ENCODE data around the gene CEP70. TPM values are rescaled to one million over a fixed set of nuclear protein-coding genes. Genes with fewer than 3 reads are reported as not detected.
"Not testable (repeated sequence)": the region's sequence is repeated elsewhere in the genome, so short reads cannot be mapped to it uniquely, and the experiment has no call there.

Gene CEP70
- polyA plus RNA-seq, 6 donors from 2014 or later, result 2.3 to 4.9 (median 2.8) TPM

- no peak for DNase-seq
- ATAC-seq (ENCODE audit: low read depth in 2 of 2), result no peak
- Mint-ChIP-seq H3K27me3 (no peaks in the 10 kb centered on the region), H3K27ac (no peak overlapping the region), H3K36me3 (peaks cover 14 to 32% of the 10 kb centered on the region in 2 donors), H3K4me1 (peaks cover under 1 to 8% (median 5%) of the 10 kb centered on the region in 3 donors), H3K4me3 (no peak overlapping the region), H3K9me3 (peaks cover 0 to 13% (median 8%) of the 10 kb centered on the region in 7 donors)
These were observed 20.9 kb downstream of the CEP70 start for GRCh38 chr3:138573138-138573537.

DNA sequence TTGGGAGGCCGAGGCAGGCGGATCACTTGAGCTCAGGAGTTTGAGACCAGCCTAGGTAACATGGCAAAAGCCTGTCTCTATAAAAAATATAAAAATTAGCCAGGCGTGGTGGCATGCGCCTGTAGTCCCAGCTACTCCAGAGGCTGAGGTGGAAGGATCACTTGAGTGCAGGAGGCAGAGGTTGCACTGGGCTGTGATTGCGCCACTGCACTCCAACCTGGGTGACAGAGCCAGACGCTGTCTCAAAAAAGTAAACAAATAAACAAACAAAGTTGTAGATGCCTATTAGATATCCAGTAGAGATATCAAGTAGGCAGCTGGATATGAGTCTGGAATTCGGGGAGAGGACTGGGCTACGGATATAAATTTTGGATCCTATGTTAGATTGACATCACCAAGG, 24.4 kb downstream of the CEP70 start:
- not testable (repeated sequence) for H3K27ac Mint-ChIP-seq; H3K27me3 Mint-ChIP-seq; H3K4me1 Mint-ChIP-seq; H3K4me3 Mint-ChIP-seq; DNase-seq; ATAC-seq (ENCODE audit: low read depth in 2 of 2)
- H3K36me3 Mint-ChIP-seq, result peaks cover 14 to 15% of the 10 kb centered on the region in 2 donors
- peaks cover 0 to 19% (median 3%) of the 10 kb centered on the region in 7 donors for H3K9me3 Mint-ChIP-seq

DNA sequence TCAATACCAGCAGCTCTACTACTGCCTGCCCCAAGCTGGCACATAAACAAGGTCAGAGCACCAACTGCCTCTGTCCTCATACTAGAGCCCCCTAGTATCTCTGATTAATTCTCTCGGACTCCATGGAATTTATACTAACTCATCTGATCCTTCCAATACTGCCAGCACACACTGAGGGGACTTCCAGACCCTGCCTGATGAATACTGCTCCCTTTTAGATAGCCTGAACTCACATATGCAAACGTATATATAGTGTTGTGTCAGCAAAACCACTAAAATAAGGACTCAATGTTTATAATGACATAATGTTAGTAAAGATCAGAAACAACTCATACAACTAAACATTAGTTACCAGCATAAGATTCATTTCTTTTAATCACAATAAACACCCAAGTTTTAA, 25.0 kb downstream of the CEP70 start:
- Mint-ChIP-seq H3K4me3 (no peak overlapping the region), H3K36me3 (peaks cover 14% of the 10 kb centered on the region in 2 donors), H3K9me3 (peaks cover 0 to 18% (median 3%) of the 10 kb centered on the region in 7 donors), H3K27ac (no peak overlapping the region), H3K27me3 (no peaks in the 10 kb centered on the region), H3K4me1 (peaks cover 0 to 5% (median 0%) of the 10 kb centered on the region in 3 donors)
- ATAC-seq (ENCODE audit: low read depth in 2 of 2) (no peak), DNase-seq (no peak)

DNA sequence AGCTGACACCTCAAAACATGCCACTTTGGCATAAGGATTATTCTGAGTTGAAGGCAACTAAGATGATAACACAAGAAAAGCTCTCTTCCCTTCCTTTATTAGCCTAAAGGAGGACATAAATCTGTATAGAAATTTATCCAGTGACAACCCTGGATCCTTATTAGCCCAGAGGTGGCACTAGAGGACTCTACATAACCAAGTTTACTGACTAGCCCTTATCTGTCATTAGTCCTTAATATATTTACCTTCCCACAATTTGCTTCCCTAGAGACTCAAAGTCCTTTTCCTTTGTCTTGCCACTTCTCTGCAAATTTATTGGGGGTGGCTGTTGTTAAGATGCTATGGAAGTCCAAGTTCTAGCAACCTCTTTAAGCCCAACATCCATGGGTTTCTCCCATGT, 26.7 kb downstream of the CEP70 start:
- peaks cover 0 to 3% of the 10 kb centered on the region in 2 donors for H3K36me3 Mint-ChIP-seq
- H3K4me1 Mint-ChIP-seq, result peaks cover 0 to 10% (median 0%) of the 10 kb centered on the region in 3 donors
- ATAC-seq (ENCODE audit: low read depth in 2 of 2), result no peak
- no peak for DNase-seq
- H3K9me3 Mint-ChIP-seq, result peaks cover 0 to 6% (median 0%) of the 10 kb centered on the region in 7 donors
- H3K27me3 Mint-ChIP-seq, result no peaks in the 10 kb centered on the region
- no peak overlapping the region for H3K4me3 Mint-ChIP-seq
- no peak overlapping the region for H3K27ac Mint-ChIP-seq

DNA sequence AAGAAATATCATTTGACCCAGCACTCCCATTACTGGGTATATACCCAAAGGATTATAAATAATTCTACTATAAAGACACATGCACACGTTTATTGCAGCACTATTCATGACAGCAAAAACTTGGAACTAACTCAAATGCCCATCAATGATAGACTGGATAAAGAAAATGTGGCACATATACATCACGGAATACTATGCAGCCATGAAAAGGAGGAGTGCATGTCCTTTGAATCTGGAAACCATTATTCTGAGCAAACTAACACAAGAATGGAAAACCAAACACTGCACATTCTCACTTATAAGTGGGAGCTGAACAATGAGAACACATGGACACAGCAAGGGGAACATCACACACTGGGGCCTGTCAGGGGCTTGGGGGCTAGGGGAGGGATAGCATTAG, 27.8 kb downstream of the CEP70 start:
- not testable (repeated sequence) for H3K9me3 Mint-ChIP-seq; H3K4me3 Mint-ChIP-seq; ATAC-seq (ENCODE audit: low read depth in 2 of 2); H3K4me1 Mint-ChIP-seq; H3K36me3 Mint-ChIP-seq; H3K27me3 Mint-ChIP-seq; DNase-seq
- peak overlapping the region in 1 of 6 donors; percentile 13 for H3K27ac Mint-ChIP-seq

- not testable (repeated sequence) for H3K27me3 Mint-ChIP-seq; DNase-seq; H3K4me1 Mint-ChIP-seq; H3K27ac Mint-ChIP-seq; ATAC-seq (ENCODE audit: low read depth in 2 of 2); H3K4me3 Mint-ChIP-seq
- H3K36me3 Mint-ChIP-seq, result peaks cover 15 to 23% of the 10 kb centered on the region in 2 donors
- H3K9me3 Mint-ChIP-seq, result peaks cover 5 to 19% (median 10%) of the 10 kb centered on the region in 7 donors
These were observed 31.2 kb downstream of the CEP70 start for GRCh38 chr3:138562902-138563301.

- Mint-ChIP-seq H3K9me3 (peaks cover 5 to 43% (median 20%) of the 10 kb centered on the region in 7 donors), H3K27ac (no peak overlapping the region), H3K4me1 (peaks cover 0 to 10% (median 0%) of the 10 kb centered on the region in 3 donors), H3K36me3 (peaks cover 15 to 23% of the 10 kb centered on the region in 2 donors), H3K4me3 (no peak overlapping the region), H3K27me3 (no peaks in the 10 kb centered on the region)
- DNase-seq, result no peak
- ATAC-seq (ENCODE audit: low read depth in 2 of 2), result no peak
These were observed 33.6 kb downstream of the CEP70 start for GRCh38 chr3:138560501-138560900.

DNA sequence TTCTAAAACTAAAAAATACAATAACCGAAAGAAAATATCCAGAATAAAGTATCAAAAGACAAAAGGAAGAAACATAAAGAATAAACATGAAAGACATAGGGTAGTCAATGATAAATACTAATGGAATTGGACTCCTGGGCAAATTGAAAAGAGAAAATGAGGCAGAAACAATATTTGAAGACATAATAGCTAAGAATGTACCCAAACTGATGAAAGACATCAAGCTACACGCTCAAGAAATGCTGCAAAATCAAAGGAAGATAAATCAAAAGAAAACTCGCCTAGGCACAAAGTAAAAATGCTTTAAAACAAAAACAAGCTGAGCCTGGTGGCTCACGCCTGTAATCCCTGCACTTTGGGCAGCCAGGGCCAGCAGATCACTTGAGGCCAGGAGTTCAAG, 34.9 kb downstream of the CEP70 start:
- H3K9me3 Mint-ChIP-seq, result peaks cover 5 to 54% (median 27%) of the 10 kb centered on the region in 7 donors
- DNase-seq (no peak), ATAC-seq (ENCODE audit: low read depth in 2 of 2) (no peak)
- H3K4me1 Mint-ChIP-seq, result peaks cover 0 to 4% (median 0%) of the 10 kb centered on the region in 3 donors
- no peaks in the 10 kb centered on the region for H3K27me3 Mint-ChIP-seq
- peaks cover 15 to 23% of the 10 kb centered on the region in 2 donors for H3K36me3 Mint-ChIP-seq
- H3K27ac Mint-ChIP-seq, result no peak overlapping the region
- H3K4me3 Mint-ChIP-seq, result no peak overlapping the region

GRCh38 chr3:138554775-138555174, 39.3 kb downstream of the CEP70 start:
- Mint-ChIP-seq H3K9me3 (peaks cover 10 to 79% (median 48%) of the 10 kb centered on the region in 7 donors), H3K36me3 (peaks cover 28 to 29% of the 10 kb centered on the region in 2 donors)
- ATAC-seq (ENCODE audit: low read depth in 2 of 2); H3K27ac Mint-ChIP-seq; H3K4me1 Mint-ChIP-seq; DNase-seq; H3K4me3 Mint-ChIP-seq; H3K27me3 Mint-ChIP-seq: not testable (repeated sequence)

GRCh38 chr3:138550958-138551357, 43.1 kb downstream of the CEP70 start:
- not testable (repeated sequence) for H3K27ac Mint-ChIP-seq, H3K4me3 Mint-ChIP-seq

GRCh38 chr3:138549179-138549977, 44.7 kb downstream of the CEP70 start:
- H3K4me1 Mint-ChIP-seq, result peaks cover 5 to 8% (median 5%) of the 10 kb centered on the region in 3 donors
- H3K27ac Mint-ChIP-seq, result no peak overlapping the region
- ATAC-seq (ENCODE audit: low read depth in 2 of 2), result no peak
- H3K27me3 Mint-ChIP-seq, result no peaks in the 10 kb centered on the region
- H3K36me3 Mint-ChIP-seq, result peaks cover 49 to 56% of the 10 kb centered on the region in 2 donors
- H3K9me3 Mint-ChIP-seq, result peaks cover 24 to 68% (median 59%) of the 10 kb centered on the region in 7 donors
- no peak for DNase-seq
- no peak overlapping the region for H3K4me3 Mint-ChIP-seq

More at GRCh38 chr3:138550958-138551357, 43.1 kb downstream of the CEP70 start:
- DNase-seq; H3K4me1 Mint-ChIP-seq; H3K27me3 Mint-ChIP-seq; ATAC-seq (ENCODE audit: low read depth in 2 of 2): not testable (repeated sequence)
- Mint-ChIP-seq H3K9me3 (peaks cover 17 to 69% (median 55%) of the 10 kb centered on the region in 7 donors), H3K36me3 (peaks cover 42 to 45% of the 10 kb centered on the region in 2 donors)

- peaks cover under 1 to 2% (median 2%) of the 10 kb centered on the region in 3 donors for H3K4me1 Mint-ChIP-seq
These were observed 46.6 kb downstream of the CEP70 start for GRCh38 chr3:138547342-138547975.

DNA sequence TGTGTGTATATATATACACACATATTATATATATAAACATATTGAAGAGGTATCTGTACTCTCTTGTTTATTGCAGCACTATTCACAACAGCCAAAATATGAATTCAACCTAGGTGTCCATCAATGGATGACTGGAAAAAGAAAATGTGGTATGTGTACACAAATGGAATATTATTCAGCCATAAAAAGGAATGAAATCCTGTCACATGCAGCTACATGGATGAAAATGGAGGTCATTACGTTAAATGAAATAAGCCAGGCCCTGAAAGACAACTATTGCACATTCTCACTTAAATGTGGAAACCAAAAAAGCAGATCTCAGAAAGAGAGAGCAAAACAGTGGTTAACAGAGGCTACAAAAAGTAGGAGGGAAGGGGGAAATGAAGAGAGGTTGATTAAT, 49.5 kb downstream of the CEP70 start:
- H3K27me3 Mint-ChIP-seq, result no peaks in the 10 kb centered on the region
- peaks cover 27 to 84% (median 66%) of the 10 kb centered on the region in 7 donors for H3K9me3 Mint-ChIP-seq
- no peaks in the 10 kb centered on the region for H3K4me1 Mint-ChIP-seq
- ATAC-seq (ENCODE audit: low read depth in 2 of 2), result no peak
- H3K4me3 Mint-ChIP-seq, result no peak overlapping the region
- no peak for DNase-seq
- peaks cover 45 to 88% of the 10 kb centered on the region in 2 donors for H3K36me3 Mint-ChIP-seq
- H3K27ac Mint-ChIP-seq, result no peak overlapping the region

More at GRCh38 chr3:138547342-138547975, 46.6 kb downstream of the CEP70 start:
- ATAC-seq (ENCODE audit: low read depth in 2 of 2), result no peak
- peaks cover 19 to 73% (median 63%) of the 10 kb centered on the region in 7 donors for H3K9me3 Mint-ChIP-seq
- DNase-seq, result no peak
- peaks cover 57 to 66% of the 10 kb centered on the region in 2 donors for H3K36me3 Mint-ChIP-seq
- no peaks in the 10 kb centered on the region for H3K27me3 Mint-ChIP-seq
- H3K4me3 Mint-ChIP-seq, result no peak overlapping the region
- H3K27ac Mint-ChIP-seq, result no peak overlapping the region
